Measurements from ENCODE around the gene CEBPG. TPM values are rescaled to one million over a fixed set of nuclear protein-coding genes. Genes with fewer than 3 reads are reported as not detected.
A peak's percentile ranks its signal among the peaks of the same experiment; 100 is the strongest.

The CEBPG gene
- total RNA-seq, 1 experiment from 2014 or later: 33.4 TPM

DNA sequence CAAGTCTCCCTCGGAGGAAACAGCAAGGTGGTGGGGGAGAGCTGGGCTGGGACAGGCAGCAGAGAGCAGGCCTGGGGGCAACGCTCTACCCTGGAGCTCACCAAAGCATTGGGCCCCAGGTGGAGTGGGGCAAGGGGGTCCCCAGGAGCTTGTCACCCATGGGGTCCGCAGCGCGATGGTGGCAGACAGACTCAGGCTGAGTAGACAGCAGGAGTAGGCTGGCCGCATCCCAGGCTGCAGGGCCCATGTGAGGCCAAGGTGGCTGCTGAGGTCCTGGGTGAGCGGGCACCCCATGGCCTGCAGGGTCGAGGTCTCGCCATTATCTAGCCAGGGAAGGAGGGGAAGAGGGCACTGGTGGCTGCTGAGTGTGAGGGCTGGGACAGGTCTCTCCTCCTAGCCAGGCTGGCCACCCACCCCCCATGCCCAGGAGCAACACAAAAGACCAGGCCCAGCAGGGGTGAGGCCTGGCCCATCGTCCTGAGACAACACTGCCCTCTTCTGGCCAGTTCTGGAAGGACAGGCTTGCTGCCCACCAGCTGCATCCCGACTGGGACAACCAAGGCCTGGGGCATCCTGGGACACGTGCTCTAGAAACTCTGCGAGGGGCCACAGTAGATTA, 33.1 kb downstream of the CEBPG start:
- H3K27ac ChIP-seq: no peak overlapping the region

DNA sequence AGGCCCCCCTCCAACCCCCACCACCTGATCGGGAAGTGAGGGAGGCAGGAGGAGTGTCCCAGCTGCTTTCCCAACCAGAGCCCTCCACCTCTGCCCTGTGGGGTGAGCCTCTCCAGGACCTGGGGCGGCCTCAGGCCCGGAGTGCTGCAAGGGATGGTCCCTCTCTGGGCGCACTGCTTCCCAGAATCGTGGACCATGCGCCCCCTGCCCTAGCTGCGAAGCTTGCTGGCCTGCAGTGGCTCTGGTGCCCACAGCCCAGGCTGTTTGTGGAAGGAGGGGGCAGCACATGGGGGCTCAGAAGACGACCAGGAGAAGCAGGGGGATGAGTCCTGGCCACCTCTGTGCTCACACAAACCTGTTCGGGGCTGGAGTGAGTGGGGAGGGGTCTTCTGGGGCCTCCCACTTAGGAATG, 33.6 kb downstream of the CEBPG start:
- Histone ChIP-seq H3K4me3 (no peak overlapping the region), H2AFZ (no peak overlapping the region), H3K36me3 (ENCODE audit: low read depth) (no peaks in the 10 kb centered on the region), H3K9me3 (ENCODE audit: insufficient read depth, low read depth) (no peaks in the 10 kb centered on the region), H3K4me1 (replicated peaks; ENCODE audit: insufficient read depth) (no peaks in the 10 kb centered on the region), H3K27ac (no peak overlapping the region), H4K20me1 (ENCODE audit: insufficient read depth) (no peaks in the 10 kb centered on the region), H3F3A (ENCODE audit: insufficient read depth, low read depth) (no peaks in the 10 kb centered on the region), H3K79me2 (ENCODE audit: low read depth) (no peaks in the 10 kb centered on the region), H3K9me2 (ENCODE audit: insufficient read depth) (no peaks in the 10 kb centered on the region), H3K27me3 (ENCODE audit: insufficient read depth, low read depth) (no peaks in the 10 kb centered on the region), H3K4me2 (no peak overlapping the region)
- DNase-seq: no peak
- CTCF ChIA-PET: interaction anchor here (1.0 kb wide), 1 partner anchor 172 kb away, joined by 4 read pairs; no protein-coding TSS in a partner anchor
- intact Hi-C loops (cut with micrococcal nuclease; ENCODE audit: unreplicated experiment): loop anchor here (1.0 to 5.0 kb wide), 4 partner anchors 96 to 280 kb away; no protein-coding TSS in a partner anchor
- BruUV-seq (replicated peaks): no TSS peak
- no peak for TF ChIP-seq EZH2 (IDR thresholded peaks at IDR 0.05; ENCODE audit: low read depth)
- TF ChIP-seq, protein P1, sequence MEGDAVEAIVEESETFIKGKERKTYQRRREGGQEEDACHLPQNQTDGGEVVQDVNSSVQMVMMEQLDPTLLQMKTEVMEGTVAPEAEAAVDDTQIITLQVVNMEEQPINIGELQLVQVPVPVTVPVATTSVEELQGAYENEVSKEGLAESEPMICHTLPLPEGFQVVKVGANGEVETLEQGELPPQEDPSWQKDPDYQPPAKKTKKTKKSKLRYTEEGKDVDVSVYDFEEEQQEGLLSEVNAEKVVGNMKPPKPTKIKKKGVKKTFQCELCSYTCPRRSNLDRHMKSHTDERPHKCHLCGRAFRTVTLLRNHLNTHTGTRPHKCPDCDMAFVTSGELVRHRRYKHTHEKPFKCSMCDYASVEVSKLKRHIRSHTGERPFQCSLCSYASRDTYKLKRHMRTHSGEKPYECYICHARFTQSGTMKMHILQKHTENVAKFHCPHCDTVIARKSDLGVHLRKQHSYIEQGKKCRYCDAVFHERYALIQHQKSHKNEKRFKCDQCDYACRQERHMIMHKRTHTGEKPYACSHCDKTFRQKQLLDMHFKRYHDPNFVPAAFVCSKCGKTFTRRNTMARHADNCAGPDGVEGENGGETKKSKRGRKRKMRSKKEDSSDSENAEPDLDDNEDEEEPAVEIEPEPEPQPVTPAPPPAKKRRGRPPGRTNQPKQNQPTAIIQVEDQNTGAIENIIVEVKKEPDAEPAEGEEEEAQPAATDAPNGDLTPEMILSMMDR (conservative IDR thresholded peaks at IDR 0.05): peak; percentile 40; the same call in 1 of the 2 replicates
- POLR2A ChIA-PET (ENCODE audit: unreplicated experiment): no interaction called here

More for the DNA sequence above, 33.1 kb downstream of the CEBPG start:
- Histone ChIP-seq H3K27me3 (ENCODE audit: insufficient read depth, low read depth) (no peaks in the 10 kb centered on the region), H3K4me3 (no peak overlapping the region), H3K4me2 (no peak overlapping the region), H4K20me1 (ENCODE audit: insufficient read depth) (no peaks in the 10 kb centered on the region), H3K4me1 (replicated peaks; ENCODE audit: insufficient read depth) (no peaks in the 10 kb centered on the region), H3K79me2 (ENCODE audit: low read depth) (no peaks in the 10 kb centered on the region), H3K9me2 (ENCODE audit: insufficient read depth) (no peaks in the 10 kb centered on the region), H3F3A (ENCODE audit: insufficient read depth, low read depth) (no peaks in the 10 kb centered on the region), H2AFZ (no peak overlapping the region), H3K9me3 (ENCODE audit: insufficient read depth, low read depth) (no peaks in the 10 kb centered on the region), H3K36me3 (ENCODE audit: low read depth) (no peaks in the 10 kb centered on the region)
- peak in 1 of 2 experiments; percentile 72 for DNase-seq
- CTCF ChIA-PET: interaction anchor here (0.9 to 1.0 kb wide), 2 partner anchors 104 to 171 kb away, joined by 3 to 4 read pairs; partner anchors contain the start of gene CEBPA
- TF ChIP-seq, protein P1 (conservative IDR thresholded peaks at IDR 0.05): peak; percentile 93
- TF ChIP-seq EZH2 (IDR thresholded peaks at IDR 0.05; ENCODE audit: low read depth): no peak
- no TSS peak for BruUV-seq (replicated peaks)
- intact Hi-C loops (cut with micrococcal nuclease; ENCODE audit: unreplicated experiment): loop anchor here (1.0 to 5.0 kb wide), 5 partner anchors 96 to 279 kb away; no protein-coding TSS in a partner anchor
- POLR2A ChIA-PET (ENCODE audit: unreplicated experiment): no interaction called here

DNA sequence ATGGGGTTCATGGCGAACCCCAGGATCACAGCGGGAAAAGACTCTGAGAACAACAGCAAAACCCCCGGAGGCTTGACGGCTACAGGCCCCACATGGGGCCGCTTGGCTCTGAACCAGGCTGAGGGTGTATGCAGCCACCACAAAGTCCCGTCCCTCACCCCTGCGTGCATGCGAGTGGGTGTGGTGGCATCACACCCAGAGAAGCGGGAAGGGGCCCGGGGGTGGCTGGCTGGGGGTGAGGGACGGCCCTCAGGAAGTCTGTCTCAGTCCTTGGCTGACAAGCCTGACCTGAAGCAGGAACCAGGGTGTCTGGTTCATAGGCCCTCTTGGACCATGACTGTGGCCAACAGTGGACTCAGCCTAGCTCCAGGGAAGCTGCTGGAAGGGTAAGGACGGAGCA, 34.2 kb downstream of the CEBPG start:
- Histone ChIP-seq H2AFZ (no peak overlapping the region), H3F3A (ENCODE audit: insufficient read depth, low read depth) (no peaks in the 10 kb centered on the region), H3K9me3 (ENCODE audit: insufficient read depth, low read depth) (no peaks in the 10 kb centered on the region), H3K27me3 (ENCODE audit: insufficient read depth, low read depth) (no peaks in the 10 kb centered on the region), H3K27ac (no peak overlapping the region), H3K4me2 (no peak overlapping the region), H3K4me1 (replicated peaks; ENCODE audit: insufficient read depth) (no peaks in the 10 kb centered on the region), H3K79me2 (ENCODE audit: low read depth) (no peaks in the 10 kb centered on the region), H3K4me3 (no peak overlapping the region), H3K36me3 (ENCODE audit: low read depth) (no peaks in the 10 kb centered on the region), H4K20me1 (ENCODE audit: insufficient read depth) (no peaks in the 10 kb centered on the region), H3K9me2 (ENCODE audit: insufficient read depth) (no peaks in the 10 kb centered on the region)
- intact Hi-C loops (cut with micrococcal nuclease; ENCODE audit: unreplicated experiment): loop anchor here (1.0 to 5.0 kb wide), 4 partner anchors 97 to 280 kb away; no protein-coding TSS in a partner anchor
- TF ChIP-seq EZH2 (IDR thresholded peaks at IDR 0.05; ENCODE audit: low read depth): no peak
- TF ChIP-seq, protein P1 (conservative IDR thresholded peaks at IDR 0.05): no peak
- ChIA-PET CTCF (no interaction called here), POLR2A (ENCODE audit: unreplicated experiment) (no interaction called here)
- DNase-seq: no peak
- BruUV-seq (replicated peaks): no TSS peak
